Medulla oblongata (tissue), 1 donor: Measurements from ENCODE around the gene AKIRIN1.
"Not testable (repeated sequence)": the region's sequence is repeated elsewhere in the genome, so short reads cannot be mapped to it uniquely, and the experiment has no call there.

Experiments
- DNase-seq: peaks from one replicate; pipeline ENCODE4 v3.0.0-alpha.2; 2015; ENCODE audit errors: extremely low spot score

The AKIRIN1 gene

GRCh38 chr1:39045231-39045630, 54.2 kb downstream of the AKIRIN1 start:
- no peak for DNase-seq

GRCh38 chr1:39046613-39047210, 55.6 kb downstream of the AKIRIN1 start:
- no peak for DNase-seq

GRCh38 chr1:39047374-39048229, 56.5 kb downstream of the AKIRIN1 start:
- DNase-seq: peak; percentile 19

GRCh38 chr1:39048745-39049370, 57.8 kb downstream of the AKIRIN1 start:
- no peak for DNase-seq

GRCh38 chr1:39050001-39050400, 58.9 kb downstream of the AKIRIN1 start:
- DNase-seq: no peak

- not testable (repeated sequence) for DNase-seq
These were observed 60.2 kb downstream of the AKIRIN1 start for GRCh38 chr1:39051193-39051850.

GRCh38 chr1:39051956-39052355, 60.9 kb downstream of the AKIRIN1 start:
- no peak for DNase-seq

GRCh38 chr1:39055213-39055710, 64.2 kb downstream of the AKIRIN1 start:
- not testable (repeated sequence) for DNase-seq
